Astrocyte (in vitro differentiated cells and primary cell): ENCODE data around the gene ASF1A. TPM values are rescaled to one million over a fixed set of nuclear protein-coding genes. Genes with fewer than 3 reads are reported as not detected.

Experiments
- DNase-seq: peaks from one replicate; pipeline ENCODE4 v3.0.0-alpha.2; 2010; ENCODE audit warnings: low read depth
- FAIRE-seq: peaks from 2 replicates; lab custom pipeline; 2011; peaks lifted over from hg19 to GRCh38; lab: Jason Lieb, UNC
- H2AFZ ChIP-seq: 2 replicates; pipeline ENCODE4 v1.6.0; 2012; ENCODE audit warnings: low read depth, low read length, inconsistent platforms
- H3K27ac ChIP-seq: 2 replicates; pipeline ENCODE4 v1.5.1; 2011; ENCODE audit warnings: low read depth, low read length, inconsistent platforms
- H3K27me3 ChIP-seq: 2 replicates; pipeline ENCODE4 v1.6.0; 2011; ENCODE audit warnings: low read length, inconsistent platforms; ENCODE audit not compliant: insufficient read depth
- H3K36me3 ChIP-seq: 2 replicates; pipeline ENCODE4 v1.5.1; 2011; ENCODE audit warnings: low read length, inconsistent platforms; ENCODE audit not compliant: insufficient read depth
- H3K4me1 ChIP-seq: 2 replicates; pipeline ENCODE4 v1.5.1; 2011; ENCODE audit warnings: low read length, inconsistent platforms; ENCODE audit not compliant: insufficient read depth
- H3K4me2 ChIP-seq: 2 replicates; pipeline ENCODE4 v1.6.0; 2012; ENCODE audit warnings: low read length, inconsistent platforms
- H3K4me3 ChIP-seq: 2 replicates; pipeline ENCODE4 v1.5.1; 2011; ENCODE audit warnings: low read depth, mild to moderate bottlenecking, low read length, inconsistent platforms; ENCODE audit not compliant: insufficient read depth
- H3K79me2 ChIP-seq: 2 replicates; pipeline ENCODE4 v1.6.0; 2012; ENCODE audit warnings: mild to moderate bottlenecking, low read length, inconsistent platforms; ENCODE audit not compliant: insufficient read depth
- H3K9ac ChIP-seq: 2 replicates; pipeline ENCODE4 v1.6.0; 2012; ENCODE audit warnings: mild to moderate bottlenecking, low read length, inconsistent platforms
- H3K9me3 ChIP-seq: 2 replicates; pipeline ENCODE4 v1.5.1; 2012; ENCODE audit warnings: low read depth, mild to moderate bottlenecking, low read length, inconsistent platforms; ENCODE audit not compliant: insufficient read depth
- H4K20me1 ChIP-seq: 2 replicates; pipeline ENCODE4 v1.6.0; 2012; ENCODE audit warnings: low read length, inconsistent platforms; ENCODE audit not compliant: insufficient read depth
- H3K27ac Mint-ChIP-seq: one replicate; pipeline ENCODE4 v1.8.0; 2021; ENCODE audit warnings: mild to moderate bottlenecking, mixed read lengths; ENCODE audit not compliant: unreplicated experiment
- H3K27me3 Mint-ChIP-seq: one replicate; pipeline ENCODE4 v1.8.0; 2021; ENCODE audit warnings: low read depth, mixed read lengths; ENCODE audit not compliant: unreplicated experiment
- H3K36me3 Mint-ChIP-seq: one replicate; pipeline ENCODE4 v1.8.0; 2021; ENCODE audit warnings: low read depth, mixed read lengths; ENCODE audit not compliant: unreplicated experiment
- H3K4me1 Mint-ChIP-seq: one replicate; pipeline ENCODE4 v1.8.0; 2021; ENCODE audit warnings: low read depth, mixed read lengths; ENCODE audit not compliant: unreplicated experiment
- H3K4me3 Mint-ChIP-seq: one replicate; pipeline ENCODE4 v1.8.0; 2021; ENCODE audit warnings: mild to moderate bottlenecking, moderate library complexity, mixed read lengths; ENCODE audit not compliant: unreplicated experiment
- H3K9me3 Mint-ChIP-seq: one replicate; pipeline ENCODE4 v1.8.0; 2021; ENCODE audit warnings: mild to moderate bottlenecking, mixed read lengths; ENCODE audit not compliant: unreplicated experiment
- EZH2 ChIP-seq: IDR thresholded peaks from 2 replicates; pipeline ENCODE4 v1.6.1; 2012; ENCODE audit warnings: mild to moderate bottlenecking, low read length, inconsistent platforms; ENCODE audit not compliant: insufficient read depth
- total RNA-seq: library from RNA; stranded (reverse); gene quantifications from 2 replicates; pipeline ENCODE4 v1.2.1, GENCODE V29; 2021
- TF ChIP-seq, protein P1 (sequence below): IDR thresholded peaks from 2 replicates; pipeline ENCODE4 v1.5.1; 2011; ENCODE audit warnings: low read depth, mild to moderate bottlenecking, inconsistent platforms, low read length, moderate library complexity; ENCODE audit not compliant: insufficient read depth

Gene ASF1A
- total RNA-seq, 1 donor from 2014 or later = 35.7 TPM

DNA sequence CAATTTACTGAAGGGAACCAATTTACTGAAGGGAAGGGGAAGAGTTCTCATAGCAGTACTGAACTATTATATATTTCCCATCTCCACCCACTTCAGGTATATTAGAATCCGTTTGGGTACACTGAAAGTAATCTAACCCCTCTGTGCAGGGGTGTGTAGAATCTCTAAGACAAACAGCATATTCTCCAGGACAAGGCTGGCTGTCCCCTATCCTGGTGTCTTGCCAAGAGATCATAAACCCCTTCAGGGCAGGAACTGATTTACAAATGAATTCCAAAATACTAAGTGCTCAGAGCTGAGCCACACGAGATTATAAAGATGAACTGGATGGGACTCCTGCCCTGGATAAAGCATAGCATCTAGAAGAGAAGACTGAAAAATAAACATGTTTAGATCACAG, 9.2 kb downstream of the ASF1A start:
- H3K36me3 Mint-ChIP-seq = peaks cover 12% of the 10 kb centered on the region
- TF ChIP-seq EZH2 = no peak
- TF ChIP-seq, protein P1, sequence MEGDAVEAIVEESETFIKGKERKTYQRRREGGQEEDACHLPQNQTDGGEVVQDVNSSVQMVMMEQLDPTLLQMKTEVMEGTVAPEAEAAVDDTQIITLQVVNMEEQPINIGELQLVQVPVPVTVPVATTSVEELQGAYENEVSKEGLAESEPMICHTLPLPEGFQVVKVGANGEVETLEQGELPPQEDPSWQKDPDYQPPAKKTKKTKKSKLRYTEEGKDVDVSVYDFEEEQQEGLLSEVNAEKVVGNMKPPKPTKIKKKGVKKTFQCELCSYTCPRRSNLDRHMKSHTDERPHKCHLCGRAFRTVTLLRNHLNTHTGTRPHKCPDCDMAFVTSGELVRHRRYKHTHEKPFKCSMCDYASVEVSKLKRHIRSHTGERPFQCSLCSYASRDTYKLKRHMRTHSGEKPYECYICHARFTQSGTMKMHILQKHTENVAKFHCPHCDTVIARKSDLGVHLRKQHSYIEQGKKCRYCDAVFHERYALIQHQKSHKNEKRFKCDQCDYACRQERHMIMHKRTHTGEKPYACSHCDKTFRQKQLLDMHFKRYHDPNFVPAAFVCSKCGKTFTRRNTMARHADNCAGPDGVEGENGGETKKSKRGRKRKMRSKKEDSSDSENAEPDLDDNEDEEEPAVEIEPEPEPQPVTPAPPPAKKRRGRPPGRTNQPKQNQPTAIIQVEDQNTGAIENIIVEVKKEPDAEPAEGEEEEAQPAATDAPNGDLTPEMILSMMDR = no peak
- peaks cover 83% of the 10 kb centered on the region for H3K79me2 ChIP-seq

GRCh38 chr6:118903691-118904090, 9.7 kb downstream of the ASF1A start:
- Histone ChIP-seq H3K79me2 (peaks cover 77% of the 10 kb centered on the region), H3K27me3 (no peaks in the 10 kb centered on the region), H2AFZ (no peak overlapping the region), H3K27ac (no peak overlapping the region), H3K4me1 (peaks cover 20% of the 10 kb centered on the region), H3K4me3 (no peak overlapping the region), H3K36me3 (peaks cover 53% of the 10 kb centered on the region), H4K20me1 (peaks cover 10% of the 10 kb centered on the region), H3K4me2 (no peak overlapping the region), H3K9me3 (no peaks in the 10 kb centered on the region), H3K9ac (no peak overlapping the region)
- no peak for FAIRE-seq
- H3K4me3 Mint-ChIP-seq = no peak overlapping the region
- H3K27ac Mint-ChIP-seq = peak overlapping the region; percentile 95
- no peaks in the 10 kb centered on the region for H3K9me3 Mint-ChIP-seq
- peaks cover 12% of the 10 kb centered on the region for H3K36me3 Mint-ChIP-seq
- no peak for DNase-seq
- no peak for TF ChIP-seq EZH2
- TF ChIP-seq, protein P1 = no peak
- H3K4me1 Mint-ChIP-seq = peaks cover 61% of the 10 kb centered on the region
- no peaks in the 10 kb centered on the region for H3K27me3 Mint-ChIP-seq

More for the DNA sequence above, 9.2 kb downstream of the ASF1A start:
- no peaks in the 10 kb centered on the region for H3K9me3 ChIP-seq
- H3K4me1 ChIP-seq = peaks cover 18% of the 10 kb centered on the region
- no peaks in the 10 kb centered on the region for H3K27me3 ChIP-seq
- no peak overlapping the region for H3K9ac ChIP-seq
- H3K4me3 Mint-ChIP-seq = peak overlapping the region; percentile 6
- H2AFZ ChIP-seq = no peak overlapping the region
- H3K27ac Mint-ChIP-seq = peak overlapping the region; percentile 95
- no peak for FAIRE-seq
- peak overlapping the region; percentile 31 for H3K4me2 ChIP-seq
- no peak overlapping the region for H3K27ac ChIP-seq
- no peaks in the 10 kb centered on the region for H3K27me3 Mint-ChIP-seq
- H3K4me3 ChIP-seq = no peak overlapping the region
- H3K4me1 Mint-ChIP-seq = peaks cover 59% of the 10 kb centered on the region
- DNase-seq = no peak
- no peaks in the 10 kb centered on the region for H3K9me3 Mint-ChIP-seq
- peaks cover 52% of the 10 kb centered on the region for H3K36me3 ChIP-seq
- H4K20me1 ChIP-seq = peaks cover 10% of the 10 kb centered on the region

DNA sequence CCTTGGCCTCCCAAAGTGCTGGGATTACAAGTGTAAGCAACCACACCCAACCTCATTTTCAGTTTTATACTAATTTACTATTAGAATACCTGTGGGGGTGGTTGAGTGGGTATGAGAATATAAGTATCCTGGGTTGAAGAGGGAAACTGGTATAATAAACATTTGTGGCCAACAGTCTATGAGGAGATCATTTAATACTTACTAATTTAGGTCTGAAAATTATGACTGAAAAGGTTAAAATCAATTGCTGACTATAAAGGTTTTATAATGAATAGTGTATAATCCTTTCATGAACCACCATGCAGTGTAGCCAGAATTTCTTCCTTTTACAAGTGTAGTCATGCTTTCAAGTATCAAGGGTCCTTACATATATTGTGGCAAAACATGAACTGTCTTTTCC, 11.1 kb downstream of the ASF1A start:
- H3K9ac ChIP-seq = no peak overlapping the region
- H3K36me3 Mint-ChIP-seq = peaks cover 8% of the 10 kb centered on the region
- H3K36me3 ChIP-seq = peaks cover 43% of the 10 kb centered on the region
- no peak overlapping the region for H3K4me2 ChIP-seq
- H4K20me1 ChIP-seq = peaks cover 5% of the 10 kb centered on the region
- no peak overlapping the region for H3K4me3 ChIP-seq
- H2AFZ ChIP-seq = no peak overlapping the region
- DNase-seq (no peak), FAIRE-seq (no peak)
- no peak overlapping the region for H3K27ac Mint-ChIP-seq
- TF ChIP-seq, protein P1 = no peak
- TF ChIP-seq EZH2 = no peak
- no peaks in the 10 kb centered on the region for H3K27me3 Mint-ChIP-seq
- no peak overlapping the region for H3K4me3 Mint-ChIP-seq
- no peaks in the 10 kb centered on the region for H3K9me3 Mint-ChIP-seq
- H3K27ac ChIP-seq = no peak overlapping the region
- H3K9me3 ChIP-seq = no peaks in the 10 kb centered on the region
- peaks cover 20% of the 10 kb centered on the region for H3K4me1 ChIP-seq
- no peaks in the 10 kb centered on the region for H3K27me3 ChIP-seq
- peaks cover 63% of the 10 kb centered on the region for H3K79me2 ChIP-seq
- peaks cover 58% of the 10 kb centered on the region for H3K4me1 Mint-ChIP-seq
